ENCODE data around the gene ATP8B1. TPM values are rescaled to one million over a fixed set of nuclear protein-coding genes. Genes with fewer than 3 reads are reported as not detected.

Gene ATP8B1
- total RNA-seq, 1 donor from 2014 or later: 0.07 TPM

- Mint-ChIP-seq H3K9me3 (ENCODE audit: unreplicated experiment) (peaks cover 3% of the 10 kb centered on the region), H3K4me3 (ENCODE audit: unreplicated experiment) (no peak overlapping the region), H3K4me1 (ENCODE audit: low read depth, unreplicated experiment) (no peaks in the 10 kb centered on the region), H3K36me3 (ENCODE audit: unreplicated experiment) (no peaks in the 10 kb centered on the region), H3K27me3 (ENCODE audit: unreplicated experiment) (peaks cover 2% of the 10 kb centered on the region), H3K27ac (ENCODE audit: unreplicated experiment) (no peak overlapping the region)
- no peak for DNase-seq
- no peak for TF ChIP-seq CTCF (IDR thresholded peaks at IDR 0.05; ENCODE audit: partially characterized antibody, unreplicated experiment)
Measured at GRCh38 chr18:57793302-57793986, 9.7 kb downstream of the ATP8B1 start.

GRCh38 chr18:57792631-57793301 is 10.3 kb downstream of the ATP8B1 start:
- TF ChIP-seq CTCF (IDR thresholded peaks at IDR 0.05; ENCODE audit: partially characterized antibody, unreplicated experiment): no peak
- peaks cover 3% of the 10 kb centered on the region for H3K9me3 Mint-ChIP-seq (ENCODE audit: unreplicated experiment)
- no peak overlapping the region for H3K4me3 Mint-ChIP-seq (ENCODE audit: unreplicated experiment)
- no peak for DNase-seq
- no peak overlapping the region for H3K27ac Mint-ChIP-seq (ENCODE audit: unreplicated experiment)
- H3K36me3 Mint-ChIP-seq (ENCODE audit: unreplicated experiment): no peaks in the 10 kb centered on the region
- H3K27me3 Mint-ChIP-seq (ENCODE audit: unreplicated experiment): peaks cover 2% of the 10 kb centered on the region
- H3K4me1 Mint-ChIP-seq (ENCODE audit: low read depth, unreplicated experiment): no peaks in the 10 kb centered on the region

GRCh38 chr18:57791911-57792310 is 11.2 kb downstream of the ATP8B1 start:
- no peak for DNase-seq
- H3K4me1 Mint-ChIP-seq (ENCODE audit: low read depth, unreplicated experiment): no peaks in the 10 kb centered on the region
- no peak for TF ChIP-seq CTCF (IDR thresholded peaks at IDR 0.05; ENCODE audit: partially characterized antibody, unreplicated experiment)
- H3K27ac Mint-ChIP-seq (ENCODE audit: unreplicated experiment): no peak overlapping the region
- no peaks in the 10 kb centered on the region for H3K36me3 Mint-ChIP-seq (ENCODE audit: unreplicated experiment)
- H3K27me3 Mint-ChIP-seq (ENCODE audit: unreplicated experiment): peaks cover 2% of the 10 kb centered on the region
- H3K9me3 Mint-ChIP-seq (ENCODE audit: unreplicated experiment): peaks cover 3% of the 10 kb centered on the region
- H3K4me3 Mint-ChIP-seq (ENCODE audit: unreplicated experiment): no peak overlapping the region

GRCh38 chr18:57791192-57791591 is 11.9 kb downstream of the ATP8B1 start:
- H3K4me1 Mint-ChIP-seq (ENCODE audit: low read depth, unreplicated experiment): no peaks in the 10 kb centered on the region
- H3K9me3 Mint-ChIP-seq (ENCODE audit: unreplicated experiment): peaks cover 3% of the 10 kb centered on the region
- no peak overlapping the region for H3K4me3 Mint-ChIP-seq (ENCODE audit: unreplicated experiment)
- H3K27me3 Mint-ChIP-seq (ENCODE audit: unreplicated experiment): peaks cover 2% of the 10 kb centered on the region
- no peaks in the 10 kb centered on the region for H3K36me3 Mint-ChIP-seq (ENCODE audit: unreplicated experiment)
- H3K27ac Mint-ChIP-seq (ENCODE audit: unreplicated experiment): no peak overlapping the region
- no peak for TF ChIP-seq CTCF (IDR thresholded peaks at IDR 0.05; ENCODE audit: partially characterized antibody, unreplicated experiment)
- DNase-seq: no peak

GRCh38 chr18:57790316-57790715 is 12.8 kb downstream of the ATP8B1 start:
- Mint-ChIP-seq H3K4me3 (ENCODE audit: unreplicated experiment) (no peak overlapping the region), H3K9me3 (ENCODE audit: unreplicated experiment) (peaks cover under 1% of the 10 kb centered on the region), H3K27ac (ENCODE audit: unreplicated experiment) (no peak overlapping the region), H3K36me3 (ENCODE audit: unreplicated experiment) (no peaks in the 10 kb centered on the region), H3K27me3 (ENCODE audit: unreplicated experiment) (peaks cover 2% of the 10 kb centered on the region), H3K4me1 (ENCODE audit: low read depth, unreplicated experiment) (no peaks in the 10 kb centered on the region)
- no peak for DNase-seq
- no peak for TF ChIP-seq CTCF (IDR thresholded peaks at IDR 0.05; ENCODE audit: partially characterized antibody, unreplicated experiment)

Data from glutamatergic neuron (in vitro differentiated cells).